ENCODE measurements around the gene SORBS1. TPM values are rescaled to one million over a fixed set of nuclear protein-coding genes. Genes with fewer than 3 reads are reported as not detected.

Gene SORBS1
- total RNA-seq, 1 donor from 2014 or later = 1.1 TPM

Other genes with a start within 250 kb of the SORBS1 start
- 83.8 and 88.0 TPM in 2 replicates for gene ALDH18A1, start 95.3 kb upstream of the SORBS1 start, total RNA-seq
- gene TCTN3, start 132.6 kb upstream of the SORBS1 start, total RNA-seq = 36.4 and 41.3 TPM in 2 replicates
- gene ENTPD1, start 194.8 kb upstream of the SORBS1 start, total RNA-seq = 16.8 and 20.4 TPM in 2 replicates